Measurements from ENCODE around the gene ABHD10.

The ABHD10 gene

DNA sequence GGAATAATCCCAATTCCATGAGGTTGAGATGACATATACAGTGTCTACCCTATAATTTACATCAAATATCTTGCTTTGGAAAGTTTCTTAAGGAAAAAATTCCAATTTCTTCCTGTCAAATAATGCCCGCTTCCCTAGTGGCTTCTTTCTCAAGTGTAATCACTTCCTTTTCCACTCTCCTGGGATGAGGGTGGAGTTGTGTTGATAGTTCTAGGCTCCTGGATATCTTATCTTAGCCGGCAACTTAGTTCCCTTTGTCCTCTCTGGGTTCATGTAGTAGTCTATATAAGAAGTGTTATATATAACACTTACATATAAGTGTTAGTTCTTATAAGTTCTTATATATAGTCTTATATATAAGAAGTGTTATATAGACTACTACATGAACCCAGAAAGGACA, 30.8 kb downstream of the ABHD10 start:
- TF ChIP-seq EZH2phosphoT487 (IDR thresholded peaks at IDR 0.05; ENCODE audit: low read length) = no peak
- TF ChIP-seq EZH2 (optimal IDR thresholded peaks at IDR 0.05; ENCODE audit: low read depth, low read length) = no peak
- TF ChIP-seq, protein P1, sequence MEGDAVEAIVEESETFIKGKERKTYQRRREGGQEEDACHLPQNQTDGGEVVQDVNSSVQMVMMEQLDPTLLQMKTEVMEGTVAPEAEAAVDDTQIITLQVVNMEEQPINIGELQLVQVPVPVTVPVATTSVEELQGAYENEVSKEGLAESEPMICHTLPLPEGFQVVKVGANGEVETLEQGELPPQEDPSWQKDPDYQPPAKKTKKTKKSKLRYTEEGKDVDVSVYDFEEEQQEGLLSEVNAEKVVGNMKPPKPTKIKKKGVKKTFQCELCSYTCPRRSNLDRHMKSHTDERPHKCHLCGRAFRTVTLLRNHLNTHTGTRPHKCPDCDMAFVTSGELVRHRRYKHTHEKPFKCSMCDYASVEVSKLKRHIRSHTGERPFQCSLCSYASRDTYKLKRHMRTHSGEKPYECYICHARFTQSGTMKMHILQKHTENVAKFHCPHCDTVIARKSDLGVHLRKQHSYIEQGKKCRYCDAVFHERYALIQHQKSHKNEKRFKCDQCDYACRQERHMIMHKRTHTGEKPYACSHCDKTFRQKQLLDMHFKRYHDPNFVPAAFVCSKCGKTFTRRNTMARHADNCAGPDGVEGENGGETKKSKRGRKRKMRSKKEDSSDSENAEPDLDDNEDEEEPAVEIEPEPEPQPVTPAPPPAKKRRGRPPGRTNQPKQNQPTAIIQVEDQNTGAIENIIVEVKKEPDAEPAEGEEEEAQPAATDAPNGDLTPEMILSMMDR (IDR thresholded peaks at IDR 0.05; ENCODE audit: low read length) = no peak
- no peak overlapping the region for H3K9ac ChIP-seq (ENCODE audit: low read length)
- DNase-seq = no peak

DNA sequence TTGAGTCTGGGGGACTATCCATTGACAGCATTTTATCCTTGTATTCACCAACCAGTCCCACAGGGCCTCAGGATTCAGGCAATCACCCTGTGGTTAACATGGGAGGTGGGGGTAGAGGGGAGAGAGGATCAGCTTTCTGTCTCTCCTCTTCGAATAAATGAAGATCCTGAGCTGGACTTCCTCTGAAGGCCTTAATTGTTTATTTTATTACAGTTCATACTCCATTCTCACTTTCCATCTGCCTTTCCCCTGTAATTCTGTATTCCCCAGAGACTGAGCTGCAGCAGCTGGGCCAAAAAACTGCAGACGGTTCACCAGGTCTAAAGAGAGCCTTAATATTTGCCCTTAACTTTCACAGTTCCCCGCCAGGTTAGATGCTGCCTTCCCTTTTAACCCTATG, 31.8 kb downstream of the ABHD10 start:
- Histone ChIP-seq H2AFZ (ENCODE audit: low read length) (no peak overlapping the region), H3K79me2 (ENCODE audit: low read length) (no peaks in the 10 kb centered on the region), H3K27me3 (replicated peaks; ENCODE audit: insufficient read depth, low read length) (no peaks in the 10 kb centered on the region), H3K4me2 (ENCODE audit: low read depth, low read length) (no peak overlapping the region), H3K4me1 (ENCODE audit: low read length) (peaks cover 5% of the 10 kb centered on the region; the same call in 1 of the 2 replicates), H3K36me3 (replicated peaks; ENCODE audit: insufficient read depth, low read length) (no peaks in the 10 kb centered on the region), H4K20me1 (ENCODE audit: insufficient read depth, low read length) (no peaks in the 10 kb centered on the region), H3K4me3 (ENCODE audit: low read length) (no peak overlapping the region), H3K9me3 (replicated peaks; ENCODE audit: insufficient read depth, low read length) (no peaks in the 10 kb centered on the region), H3K9ac (ENCODE audit: low read length) (no peak overlapping the region), H3K27ac (ENCODE audit: low read length) (no peak overlapping the region), H3F3A (ENCODE audit: insufficient read depth, low read length) (no peaks in the 10 kb centered on the region), H3K9me2 (replicated peaks; ENCODE audit: insufficient read depth, low read length) (no peaks in the 10 kb centered on the region)
- TF ChIP-seq, protein P1 (IDR thresholded peaks at IDR 0.05; ENCODE audit: low read length) = no peak
- no peak for TF ChIP-seq EZH2 (optimal IDR thresholded peaks at IDR 0.05; ENCODE audit: low read depth, low read length)
- no peak for TF ChIP-seq EZH2phosphoT487 (IDR thresholded peaks at IDR 0.05; ENCODE audit: low read length)
- no peak for DNase-seq

More for the DNA sequence above, 30.8 kb downstream of the ABHD10 start:
- Histone ChIP-seq H4K20me1 (ENCODE audit: insufficient read depth, low read length) (no peaks in the 10 kb centered on the region), H3K4me3 (ENCODE audit: low read length) (no peak overlapping the region), H3K9me2 (replicated peaks; ENCODE audit: insufficient read depth, low read length) (no peaks in the 10 kb centered on the region), H3K36me3 (replicated peaks; ENCODE audit: insufficient read depth, low read length) (no peaks in the 10 kb centered on the region), H3F3A (ENCODE audit: insufficient read depth, low read length) (no peaks in the 10 kb centered on the region), H3K79me2 (ENCODE audit: low read length) (no peaks in the 10 kb centered on the region), H3K27me3 (replicated peaks; ENCODE audit: insufficient read depth, low read length) (no peaks in the 10 kb centered on the region), H2AFZ (ENCODE audit: low read length) (no peak overlapping the region), H3K4me2 (ENCODE audit: low read depth, low read length) (no peak overlapping the region), H3K27ac (ENCODE audit: low read length) (no peak overlapping the region), H3K9me3 (replicated peaks; ENCODE audit: insufficient read depth, low read length) (no peaks in the 10 kb centered on the region), H3K4me1 (ENCODE audit: low read length) (peaks cover 5% of the 10 kb centered on the region; the same call in 1 of the 2 replicates)

DNA sequence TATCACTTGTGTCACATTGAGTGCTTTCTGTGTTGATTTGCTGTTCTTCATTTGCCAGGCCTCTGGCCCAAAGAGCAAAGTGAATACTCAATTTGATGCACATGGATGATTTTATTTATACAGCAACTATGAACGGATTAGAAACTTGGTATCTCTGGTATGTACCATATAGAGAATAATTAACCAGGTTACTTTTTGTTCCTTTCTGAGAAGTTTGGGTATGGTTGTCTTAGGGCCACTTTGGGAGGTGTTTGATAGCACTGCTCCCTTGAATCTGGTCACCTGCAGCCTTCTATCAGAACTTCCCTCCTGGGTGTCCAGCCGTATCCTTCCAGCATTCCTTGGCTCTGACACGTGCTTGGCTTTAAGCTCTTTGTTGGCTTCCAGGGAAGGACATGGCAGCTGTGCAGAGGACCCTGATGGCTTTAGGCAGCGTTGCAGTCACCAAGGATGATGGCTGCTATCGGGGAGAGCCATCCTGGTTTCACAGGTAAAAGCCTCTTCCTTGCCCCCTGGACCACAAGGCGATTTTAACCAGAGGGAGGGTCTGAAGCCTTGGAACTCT, 32.6 kb downstream of the ABHD10 start:
- H3K27ac ChIP-seq (ENCODE audit: low read length) = no peak overlapping the region
- H3K27me3 ChIP-seq (replicated peaks; ENCODE audit: insufficient read depth, low read length) = no peaks in the 10 kb centered on the region
- H3K9me2 ChIP-seq (replicated peaks; ENCODE audit: insufficient read depth, low read length) = no peaks in the 10 kb centered on the region
- no peak for DNase-seq
- H3K9ac ChIP-seq (ENCODE audit: low read length) = no peak overlapping the region
- TF ChIP-seq EZH2phosphoT487 (IDR thresholded peaks at IDR 0.05; ENCODE audit: low read length) = no peak
- no peaks in the 10 kb centered on the region for H3K9me3 ChIP-seq (replicated peaks; ENCODE audit: insufficient read depth, low read length)
- peaks cover 5% of the 10 kb centered on the region; the same call in 1 of the 2 replicates for H3K4me1 ChIP-seq (ENCODE audit: low read length)
- no peaks in the 10 kb centered on the region for H3K36me3 ChIP-seq (replicated peaks; ENCODE audit: insufficient read depth, low read length)
- no peak overlapping the region for H3K4me2 ChIP-seq (ENCODE audit: low read depth, low read length)
- no peak overlapping the region for H3K4me3 ChIP-seq (ENCODE audit: low read length)
- H3K79me2 ChIP-seq (ENCODE audit: low read length) = no peaks in the 10 kb centered on the region
- H4K20me1 ChIP-seq (ENCODE audit: insufficient read depth, low read length) = no peaks in the 10 kb centered on the region
- no peaks in the 10 kb centered on the region for H3F3A ChIP-seq (ENCODE audit: insufficient read depth, low read length)
- no peak overlapping the region for H2AFZ ChIP-seq (ENCODE audit: low read length)
